Suprapubic skin (tissue), 4 donors: ENCODE data around the gene CAMK2N1. TPM values are rescaled to one million over a fixed set of nuclear protein-coding genes. Genes with fewer than 3 reads are reported as not detected.

Experiments used
- DNase-seq, 2 donors: peaks; one replicate each; pipeline ENCODE4 v3.0.0-alpha.2; 2019; ENCODE audit warnings: low spot score in 2 of 2
- H3K27ac ChIP-seq: fragments of 200-600 bp; sonication (generic); one replicate; pipeline ENCODE4 v1.5.1; 2019
- H3K27me3 ChIP-seq: fragments of 200-600 bp; sonication (generic); one replicate; pipeline ENCODE4 v1.5.1; 2019
- H3K36me3 ChIP-seq: fragments of 200-600 bp; sonication (generic); one replicate; pipeline ENCODE4 v1.5.1; 2019
- H3K4me1 ChIP-seq: fragments of 200-600 bp; sonication (generic); one replicate; pipeline ENCODE4 v1.5.1; 2019
- H3K4me3 ChIP-seq: fragments of 200-600 bp; sonication (generic); one replicate; pipeline ENCODE4 v1.5.1; 2019; ENCODE audit warnings: mild to moderate bottlenecking
- H3K9me3 ChIP-seq: fragments of 200-600 bp; sonication (generic); one replicate; pipeline ENCODE4 v1.5.1; 2019
- CTCF ChIP-seq, 2 donors: fragments of 200-600 bp in 1 of 2; fragments of 450-650 bp in 1 of 2; sonication (generic) in 1 of 2; IDR thresholded peaks; one replicate each; pipeline ENCODE4 v1.5.1; 2016 to 2019; ENCODE audit warnings: antibody characterized with exemption in 2 of 2, mild to moderate bottlenecking in 1 of 2, moderate library complexity in 1 of 2
- EP300 ChIP-seq: sonication (generic); formaldehyde crosslinking; IDR thresholded peaks from one replicate; pipeline ENCODE4 v1.6.1; 2017; ENCODE audit warnings: antibody characterized with exemption
- POLR2A ChIP-seq, 2 donors: fragments of 450-650 bp; IDR thresholded peaks; one replicate each; pipeline ENCODE4 v1.6.1; 2017; ENCODE audit warnings: antibody characterized with exemption in 2 of 2, mild to moderate bottlenecking in 2 of 2, moderate library complexity in 2 of 2
- POLR2AphosphoS5 ChIP-seq, 3 donors: sonication (generic); formaldehyde crosslinking; IDR thresholded peaks; one replicate each; pipeline ENCODE4 v1.6.1; 2017; ENCODE audit warnings: antibody characterized with exemption in 3 of 3
- WGBS: methylation state at CpG from one replicate; pipeline ENCODE4 v1.1.5; 2018; 5-methylcytosine and 5-hydroxymethylcytosine counted together
- total RNA-seq, 4 donors: library from RNA; depleted of rRNA; stranded (reverse); fragments of >200 nt; gene quantifications; one replicate each; pipeline ENCODE4 v1.1.0, GENCODE V29; 2016

CAMK2N1 gene
- total RNA-seq, 4 donors from 2014 or later, result 7.0 to 18.1 (median 9.5) TPM

- H3K4me1 ChIP-seq, result peaks cover 32% of the 10 kb centered on the region
- H3K4me3 ChIP-seq, result no peak overlapping the region
- peaks cover 55% of the 10 kb centered on the region for H3K27me3 ChIP-seq
- TF ChIP-seq POLR2A (IDR thresholded peaks at IDR 0.05) (no peak), EP300 (no peak), POLR2AphosphoS5 (IDR thresholded peaks at IDR 0.05) (no peak), CTCF (IDR thresholded peaks at IDR 0.05) (no peak)
- DNase-seq, result no peak
- 92% methylated on average over 4 of the region's 4 CpGs for WGBS
- H3K36me3 ChIP-seq, result no peaks in the 10 kb centered on the region
- no peaks in the 10 kb centered on the region for H3K9me3 ChIP-seq
- H3K27ac ChIP-seq, result no peak overlapping the region
Measured at GRCh38 chr1:20479840-20480239, 6.2 kb downstream of the CAMK2N1 start.

GRCh38 chr1:20478057-20478635 lies 7.9 kb downstream of the CAMK2N1 start:
- DNase-seq, result no peak
- 72% methylated on average over 5 of the region's 5 CpGs for WGBS
- Histone ChIP-seq H3K27ac (no peak overlapping the region), H3K9me3 (no peaks in the 10 kb centered on the region), H3K27me3 (peaks cover 56% of the 10 kb centered on the region), H3K4me3 (no peak overlapping the region), H3K4me1 (peaks cover 17% of the 10 kb centered on the region), H3K36me3 (no peaks in the 10 kb centered on the region)
- no peak for TF ChIP-seq CTCF (IDR thresholded peaks at IDR 0.05)
- TF ChIP-seq POLR2A (IDR thresholded peaks at IDR 0.05), result no peak
- TF ChIP-seq POLR2AphosphoS5 (IDR thresholded peaks at IDR 0.05), result no peak
- TF ChIP-seq EP300, result no peak

- peaks cover 17% of the 10 kb centered on the region for H3K4me1 ChIP-seq
Measured at GRCh38 chr1:20477348-20478056, 8.5 kb downstream of the CAMK2N1 start.

GRCh38 chr1:20476265-20477038 lies 9.6 kb downstream of the CAMK2N1 start:
- H3K4me1 ChIP-seq, result peaks cover 17% of the 10 kb centered on the region
- no peaks in the 10 kb centered on the region for H3K9me3 ChIP-seq
- WGBS, result 20% methylated on average over 22 of the region's 33 CpGs
- no peak overlapping the region for H3K4me3 ChIP-seq
- no peaks in the 10 kb centered on the region for H3K36me3 ChIP-seq
- H3K27me3 ChIP-seq, result peaks cover 64% of the 10 kb centered on the region
- no peak overlapping the region for H3K27ac ChIP-seq
- DNase-seq, result no peak
- TF ChIP-seq EP300 (no peak), POLR2AphosphoS5 (IDR thresholded peaks at IDR 0.05) (no peak), POLR2A (IDR thresholded peaks at IDR 0.05) (no peak), CTCF (IDR thresholded peaks at IDR 0.05) (no peak)

More at GRCh38 chr1:20477348-20478056, 8.5 kb downstream of the CAMK2N1 start:
- Histone ChIP-seq H3K27ac (no peak overlapping the region), H3K4me3 (no peak overlapping the region), H3K36me3 (no peaks in the 10 kb centered on the region), H3K27me3 (peaks cover 63% of the 10 kb centered on the region), H3K9me3 (no peaks in the 10 kb centered on the region)
- no peak for DNase-seq
- 35% methylated on average over 9 of the region's 10 CpGs for WGBS
- TF ChIP-seq POLR2AphosphoS5 (IDR thresholded peaks at IDR 0.05) (no peak), POLR2A (IDR thresholded peaks at IDR 0.05) (no peak), CTCF (IDR thresholded peaks at IDR 0.05) (no peak), EP300 (no peak)

- H3K36me3 ChIP-seq, result no peaks in the 10 kb centered on the region
- H3K27me3 ChIP-seq, result peaks cover 53% of the 10 kb centered on the region
- 60% methylated on average over 7 of the region's 7 CpGs for WGBS
Measured at GRCh38 chr1:20474996-20475395, 11.0 kb downstream of the CAMK2N1 start.

More at GRCh38 chr1:20474996-20475395, 11.0 kb downstream of the CAMK2N1 start:
- Histone ChIP-seq H3K9me3 (no peaks in the 10 kb centered on the region), H3K4me1 (peaks cover 14% of the 10 kb centered on the region), H3K4me3 (no peak overlapping the region), H3K27ac (no peak overlapping the region)
- DNase-seq, result no peak
- TF ChIP-seq POLR2A (IDR thresholded peaks at IDR 0.05), result no peak
- TF ChIP-seq POLR2AphosphoS5 (IDR thresholded peaks at IDR 0.05), result no peak
- TF ChIP-seq CTCF (IDR thresholded peaks at IDR 0.05), result no peak
- no peak for TF ChIP-seq EP300
